ENCODE results near the gene THAP3.

THAP3 gene

DNA sequence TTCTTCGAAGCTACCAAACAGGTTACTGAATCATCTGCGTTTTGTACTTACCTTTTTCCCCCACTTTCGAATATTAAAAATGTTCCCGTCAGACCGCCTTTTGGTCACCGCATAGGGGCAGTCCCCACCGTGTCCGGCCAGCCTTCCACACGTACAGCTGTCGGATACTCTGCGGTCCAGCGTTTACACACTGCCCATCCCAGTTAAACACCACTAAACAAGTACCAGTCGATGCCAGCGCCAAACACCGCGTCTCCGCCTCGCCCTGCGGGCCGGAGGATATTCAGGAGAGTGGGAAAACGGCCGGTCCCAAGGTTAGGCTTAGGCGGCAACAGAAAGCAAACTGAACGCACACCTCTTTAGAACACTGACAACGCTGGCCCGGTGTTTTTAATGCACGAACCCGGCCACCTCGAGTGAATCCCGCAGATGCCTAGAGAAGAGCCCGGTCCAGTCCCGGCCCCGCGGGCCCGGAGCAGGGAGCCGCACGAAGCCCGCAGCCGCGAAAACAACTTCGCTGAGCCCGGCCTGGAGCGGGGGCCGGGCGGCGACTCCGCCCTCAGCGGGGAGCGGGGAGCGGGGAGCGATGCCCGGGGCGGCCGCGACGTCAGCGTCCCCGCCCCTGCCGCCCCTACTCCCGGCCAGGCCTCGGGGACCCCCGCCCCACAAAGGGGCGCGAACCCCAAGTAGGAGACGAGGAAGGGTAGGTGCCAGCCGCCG is 11.9 kb upstream of the THAP3 start:
- 0% methylated on average over 26 of the region's 67 CpGs for WGBS (ENCODE audit: insufficient coverage)
- no peaks in the 10 kb centered on the region for H3K9me3 ChIP-seq (ENCODE audit: control extremely low read depth in 1 of 5, control insufficient read depth in 4 of 5, insufficient read depth in 2 of 5, low read depth in 1 of 5, low read length in 4 of 5)
- peaks cover 0 to 7% (median under 1%) of the 10 kb centered on the region in 4 experiments for H3K36me3 ChIP-seq (ENCODE audit: control insufficient read depth in 4 of 4, insufficient read depth in 4 of 4, low read length in 3 of 4)
- no peaks in the 10 kb centered on the region for H3K27me3 ChIP-seq (replicated peaks in 2 of 5; ENCODE audit: control insufficient read depth in 4 of 5, insufficient read depth in 5 of 5, low read length in 4 of 5)
- DNase-seq: peak in 2 of 3 donors; percentile 31 to 56
- H3K4me1 ChIP-seq (ENCODE audit: control extremely low read depth in 1 of 4, control insufficient read depth in 4 of 4, insufficient read depth in 4 of 4, low read length in 3 of 4): peaks cover 0 to 17% (median 14%) of the 10 kb centered on the region in 4 experiments
- peak overlapping the region in 1 of 2 experiments; percentile 71 for H3K27ac ChIP-seq (ENCODE audit: insufficient read depth in 1 of 2, low read depth in 1 of 2, low read length in 2 of 2, poor library complexity in 1 of 2, severe bottlenecking in 2 of 2)
- H3K4me3 ChIP-seq (ENCODE audit: control insufficient read depth in 1 of 7, extremely low read depth in 1 of 7, insufficient read depth in 4 of 7, low read depth in 2 of 7, low read length in 6 of 7): peak overlapping the region; percentile 53 to 89 (median 82)
- ChIA-PET CTCF (interaction anchor here (0.6 to 1.7 kb wide), 5 partner anchors 9 to 34 kb away, joined by 3 to 4 read pairs (median 3); no protein-coding TSS in a partner anchor), POLR2A (interaction anchor here (1.0 kb wide), 1 partner anchor 11 kb away, joined by 3 read pairs; no protein-coding TSS in a partner anchor)

DNA sequence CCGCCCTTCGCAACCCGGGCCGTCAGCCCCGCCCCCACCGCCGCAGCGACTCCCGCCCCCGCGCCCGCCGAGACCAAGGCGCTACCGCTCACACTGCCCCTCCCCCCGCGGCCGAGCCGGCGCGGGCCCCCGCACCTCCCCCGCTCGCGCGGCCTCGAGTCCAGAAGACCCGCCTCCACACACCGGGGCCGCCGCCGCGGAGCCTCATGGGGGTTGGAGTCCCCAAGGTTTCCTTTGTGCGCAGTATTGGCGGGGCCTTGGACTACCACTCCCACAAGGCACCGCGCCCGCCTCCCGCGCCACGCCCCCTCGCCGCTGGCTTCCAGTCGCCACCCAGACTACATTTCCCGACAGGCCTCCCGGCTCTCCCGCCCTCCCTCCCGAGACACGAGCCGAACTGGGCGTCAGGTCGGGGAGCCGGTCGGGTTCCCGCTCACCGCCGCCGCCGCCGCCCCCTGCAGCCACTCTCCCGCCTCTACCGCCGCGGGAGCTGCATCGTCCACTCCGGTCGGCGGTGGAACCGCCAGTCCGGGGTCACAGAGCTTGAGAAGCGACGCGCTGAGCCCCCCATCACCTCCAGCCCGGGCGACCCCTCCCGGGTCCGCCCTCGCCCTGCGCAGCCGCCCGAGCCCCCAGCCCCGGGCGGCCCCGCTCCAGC is 11.2 kb upstream of the THAP3 start, which contains the start of gene PHF13:
Gene PHF13 (plus strand): TSS at position 371 of the 658 bp plus-strand sequence. CDS start 336 bp downstream, outside the sequence.
- Histone ChIP-seq H3K4me3 (ENCODE audit: control insufficient read depth in 1 of 7, extremely low read depth in 1 of 7, insufficient read depth in 4 of 7, low read depth in 2 of 7, low read length in 6 of 7) (peak within 1 kb of the TSS; percentile 64 to 89 (median 82)), H3K27ac (ENCODE audit: insufficient read depth in 1 of 2, low read depth in 1 of 2, low read length in 2 of 2, poor library complexity in 1 of 2, severe bottlenecking in 2 of 2) (peak within 1 kb of the TSS in 1 of 2 experiments; percentile 71), H3K4me1 (ENCODE audit: control extremely low read depth in 1 of 4, control insufficient read depth in 4 of 4, insufficient read depth in 4 of 4, low read length in 3 of 4) (peaks cover 0 to 17% (median 14%) of the 10 kb centered on the region in 4 experiments), H3K36me3 (ENCODE audit: control insufficient read depth in 4 of 4, insufficient read depth in 4 of 4, low read length in 3 of 4) (peaks cover 0 to 9% (median under 1%) of the 10 kb centered on the region in 4 experiments), H3K9me3 (ENCODE audit: control extremely low read depth in 1 of 5, control insufficient read depth in 4 of 5, insufficient read depth in 2 of 5, low read depth in 1 of 5, low read length in 4 of 5) (no peaks in the 10 kb centered on the region), H3K27me3 (replicated peaks in 2 of 5; ENCODE audit: control insufficient read depth in 4 of 5, insufficient read depth in 5 of 5, low read length in 4 of 5) (no peaks in the 10 kb centered on the region)
- DNase-seq: peak; percentile 99
- 0% methylated on average over 33 of the region's 84 CpGs for WGBS (ENCODE audit: insufficient coverage)
- POLR2A ChIA-PET: no interaction called here
- CTCF ChIA-PET: no interaction called here

DNA sequence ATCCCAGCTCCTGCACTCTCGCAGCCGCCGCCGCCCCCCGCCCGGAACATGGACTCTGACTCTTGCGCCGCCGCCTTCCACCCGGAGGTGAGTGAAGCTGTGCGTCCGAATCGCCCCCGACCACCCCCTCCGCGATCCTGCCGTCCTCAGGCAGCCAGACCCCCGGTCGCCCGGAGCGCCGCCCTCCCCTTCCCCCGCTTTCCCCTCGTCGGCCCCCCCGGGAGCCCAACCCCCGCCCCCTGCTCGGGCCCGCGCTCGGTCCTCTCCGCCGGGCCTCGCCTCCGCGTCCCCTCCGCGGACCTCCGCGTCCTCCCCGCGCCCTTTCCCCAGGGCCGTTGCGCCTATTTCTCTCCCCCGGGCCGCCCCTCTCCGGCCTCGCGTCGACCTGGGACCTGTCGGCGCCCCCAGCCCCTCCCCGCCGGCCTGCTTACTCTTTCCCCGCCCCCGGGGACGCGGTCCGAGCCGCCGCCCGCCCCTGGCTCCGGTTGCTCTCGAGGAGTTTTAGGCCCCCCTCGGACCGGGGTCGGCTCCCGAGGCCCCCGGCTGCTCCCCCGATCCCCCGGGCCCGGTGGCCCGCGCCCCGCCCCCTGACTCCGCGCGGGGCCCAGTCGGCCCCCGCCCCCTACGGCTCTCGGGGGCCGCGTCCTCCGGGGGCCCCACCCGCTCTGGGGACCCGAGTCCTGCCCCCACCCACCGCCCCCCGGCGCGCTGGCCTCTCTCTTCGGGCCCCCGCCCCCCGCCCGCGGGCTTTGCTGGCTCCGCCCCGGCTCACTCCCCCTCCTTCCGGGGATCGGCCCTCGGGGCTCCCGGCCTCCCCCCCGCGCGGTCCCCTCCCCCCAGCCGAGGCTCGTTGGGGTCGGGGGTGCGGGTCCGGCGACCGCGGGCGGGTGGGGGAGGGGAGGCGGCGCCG is 10.4 kb upstream of the THAP3 start:
- H3K36me3 ChIP-seq (ENCODE audit: control insufficient read depth in 4 of 4, insufficient read depth in 4 of 4, low read length in 3 of 4): peaks cover 0 to 14% (median 2%) of the 10 kb centered on the region in 4 experiments
- H3K9me3 ChIP-seq (ENCODE audit: control extremely low read depth in 1 of 5, control insufficient read depth in 4 of 5, insufficient read depth in 2 of 5, low read depth in 1 of 5, low read length in 4 of 5): no peaks in the 10 kb centered on the region
- ChIA-PET CTCF (no interaction called here), POLR2A (no interaction called here)
- DNase-seq: no peak
- H3K4me3 ChIP-seq (ENCODE audit: control insufficient read depth in 1 of 7, extremely low read depth in 1 of 7, insufficient read depth in 4 of 7, low read depth in 2 of 7, low read length in 6 of 7): peak overlapping the region; percentile 64 to 84 (median 77)
- H3K4me1 ChIP-seq (ENCODE audit: control extremely low read depth in 1 of 4, control insufficient read depth in 4 of 4, insufficient read depth in 4 of 4, low read length in 3 of 4): peaks cover 0 to 17% (median 14%) of the 10 kb centered on the region in 4 experiments
- peak overlapping the region in 1 of 2 experiments; percentile 25 for H3K27ac ChIP-seq (ENCODE audit: insufficient read depth in 1 of 2, low read depth in 1 of 2, low read length in 2 of 2, poor library complexity in 1 of 2, severe bottlenecking in 2 of 2)
- H3K27me3 ChIP-seq (replicated peaks in 2 of 5; ENCODE audit: control insufficient read depth in 4 of 5, insufficient read depth in 5 of 5, low read length in 4 of 5): no peaks in the 10 kb centered on the region
- WGBS (ENCODE audit: insufficient coverage): 0% methylated on average over 46 of the region's 117 CpGs

DNA sequence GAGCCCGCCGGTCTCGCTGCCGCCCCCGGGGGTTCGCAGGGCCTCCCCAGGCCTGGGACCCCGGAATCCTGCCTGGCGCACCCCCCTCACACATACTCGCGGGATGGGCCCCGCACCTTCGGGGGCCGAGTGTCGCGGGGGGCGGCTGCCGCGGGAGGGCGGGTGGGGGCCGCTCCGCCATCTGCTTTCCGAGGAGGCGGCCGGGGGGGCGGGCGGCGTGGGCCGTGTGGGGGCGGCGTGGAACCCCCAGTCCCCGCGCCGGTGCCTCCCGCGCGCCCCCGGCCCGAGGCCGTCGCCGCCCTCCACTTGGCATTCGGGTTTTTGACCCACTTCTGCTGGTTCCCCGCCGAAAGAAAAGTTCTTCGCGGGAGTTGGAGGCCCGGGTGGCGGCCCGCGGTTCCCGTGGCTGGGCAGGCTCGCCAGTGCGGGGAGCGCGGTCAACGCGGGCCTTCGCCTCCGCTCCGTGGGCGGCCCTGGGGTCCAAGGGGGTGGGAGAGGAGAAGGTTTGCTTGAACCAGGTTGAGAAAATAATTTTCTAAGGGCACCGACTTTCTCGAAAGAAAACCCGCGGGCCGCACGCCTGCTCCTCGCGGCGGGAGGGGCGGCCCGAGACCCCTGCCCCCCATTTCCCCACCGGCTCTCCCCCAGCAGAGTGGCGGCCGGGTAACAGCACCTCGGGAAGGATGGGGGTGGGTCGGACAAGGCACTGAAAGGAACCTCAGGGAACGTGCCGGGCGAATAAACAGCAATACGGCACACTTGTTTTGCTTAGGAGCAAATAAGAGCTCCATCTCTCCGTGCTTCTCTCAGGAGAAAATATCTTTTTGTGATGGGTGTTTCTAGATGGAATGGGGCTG is 9.5 kb upstream of the THAP3 start:
- no peak for DNase-seq
- ChIA-PET POLR2A (no interaction called here), CTCF (interaction anchor here (1.2 to 1.3 kb wide), 2 partner anchors 13 to 34 kb away, joined by 3 read pairs; no protein-coding TSS in a partner anchor)
- peaks cover 0 to 17% (median 14%) of the 10 kb centered on the region in 4 experiments for H3K4me1 ChIP-seq (ENCODE audit: control extremely low read depth in 1 of 4, control insufficient read depth in 4 of 4, insufficient read depth in 4 of 4, low read length in 3 of 4)
- under 1% methylated on average over 59 of the region's 82 CpGs for WGBS (ENCODE audit: insufficient coverage)
- H3K27ac ChIP-seq (ENCODE audit: insufficient read depth in 1 of 2, low read depth in 1 of 2, low read length in 2 of 2, poor library complexity in 1 of 2, severe bottlenecking in 2 of 2): peak overlapping the region in 1 of 2 experiments; percentile 54
- H3K9me3 ChIP-seq (ENCODE audit: control extremely low read depth in 1 of 5, control insufficient read depth in 4 of 5, insufficient read depth in 2 of 5, low read depth in 1 of 5, low read length in 4 of 5): no peaks in the 10 kb centered on the region
- H3K4me3 ChIP-seq (ENCODE audit: control insufficient read depth in 1 of 7, extremely low read depth in 1 of 7, insufficient read depth in 4 of 7, low read depth in 2 of 7, low read length in 6 of 7): peak overlapping the region; percentile 39 to 84 (median 68)
- H3K27me3 ChIP-seq (replicated peaks in 2 of 5; ENCODE audit: control insufficient read depth in 4 of 5, insufficient read depth in 5 of 5, low read length in 4 of 5): no peaks in the 10 kb centered on the region
- H3K36me3 ChIP-seq (ENCODE audit: control insufficient read depth in 4 of 4, insufficient read depth in 4 of 4, low read length in 3 of 4): peaks cover under 1 to 21% (median 6%) of the 10 kb centered on the region in 4 experiments

DNA sequence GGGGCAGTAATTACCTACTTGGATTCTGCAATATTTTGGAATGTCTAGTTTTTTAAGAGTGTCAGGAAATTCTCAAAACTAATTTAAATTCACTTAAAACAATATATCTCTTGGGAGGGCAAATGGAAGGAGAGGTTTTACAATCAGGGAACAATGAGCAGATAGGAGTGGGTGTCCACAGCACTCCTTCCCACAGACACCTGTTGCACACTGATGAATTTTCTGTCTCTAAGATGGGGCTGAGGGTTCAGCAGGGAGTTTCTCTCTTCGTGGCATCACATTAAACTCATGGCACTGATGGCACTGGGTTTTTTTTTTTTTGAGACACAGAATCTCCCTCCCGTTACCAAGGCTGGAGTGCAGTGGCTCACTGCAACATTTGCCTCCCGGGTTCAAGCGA is 5.6 kb upstream of the THAP3 start:
- DNase-seq: no peak
- ChIA-PET POLR2A (no interaction called here), CTCF (no interaction called here)
- Histone ChIP-seq H3K9me3 (ENCODE audit: control extremely low read depth in 1 of 5, control insufficient read depth in 4 of 5, insufficient read depth in 2 of 5, low read depth in 1 of 5, low read length in 4 of 5) (no peaks in the 10 kb centered on the region), H3K27me3 (replicated peaks in 2 of 5; ENCODE audit: control insufficient read depth in 4 of 5, insufficient read depth in 5 of 5, low read length in 4 of 5) (no peaks in the 10 kb centered on the region), H3K4me1 (ENCODE audit: control extremely low read depth in 1 of 4, control insufficient read depth in 4 of 4, insufficient read depth in 4 of 4, low read length in 3 of 4) (peaks cover 0 to 8% (median 7%) of the 10 kb centered on the region in 4 experiments), H3K36me3 (ENCODE audit: control insufficient read depth in 4 of 4, insufficient read depth in 4 of 4, low read length in 3 of 4) (peaks cover 2 to 47% (median 21%) of the 10 kb centered on the region in 4 experiments), H3K4me3 (ENCODE audit: control insufficient read depth in 1 of 7, extremely low read depth in 1 of 7, insufficient read depth in 4 of 7, low read depth in 2 of 7, low read length in 6 of 7) (no peak overlapping the region), H3K27ac (ENCODE audit: insufficient read depth in 1 of 2, low read depth in 1 of 2, low read length in 2 of 2, poor library complexity in 1 of 2, severe bottlenecking in 2 of 2) (no peak overlapping the region)
- 100% methylated on average over 3 of the region's 4 CpGs for WGBS (ENCODE audit: insufficient coverage)

All from common myeloid progenitor, CD34-positive (primary cell).